IPS DF 4.7 (cell line): ENCODE data around the gene GP9.
A peak's percentile ranks its signal among the peaks of the same experiment; 100 is the strongest.

Experiments used
- DNase-seq: peaks from one replicate; pipeline ENCODE4 v3.0.0-alpha.2; 2013; ENCODE audit warnings: low spot score; ENCODE audit errors: extremely low read depth

GP9 gene

GRCh38 chr3:129060276-129061022 lies at the start of gene GP9:
TSS of gene GP9 (plus strand) at chr3:129060779. CDS start at chr3:129061740, 961 bp downstream.
- no peak for DNase-seq

- no peak for DNase-seq
Observed at GRCh38 chr3:129013491-129013891, 47.1 kb upstream of the GP9 start.

GRCh38 chr3:129014148-129014547 lies 46.4 kb upstream of the GP9 start:
- DNase-seq, result no peak

GRCh38 chr3:129014793-129015345 lies 45.7 kb upstream of the GP9 start:
- DNase-seq, result no peak

- no peak for DNase-seq
Observed at GRCh38 chr3:129015388-129016105, 45.0 kb upstream of the GP9 start.

GRCh38 chr3:129016356-129016719 lies 44.2 kb upstream of the GP9 start:
- DNase-seq, result no peak

GRCh38 chr3:129016720-129017483 lies 43.7 kb upstream of the GP9 start:
- no peak for DNase-seq

- DNase-seq, result no peak
Observed at GRCh38 chr3:129017484-129017899, 43.1 kb upstream of the GP9 start.

- no peak for DNase-seq
Observed at GRCh38 chr3:129018271-129018670, 42.3 kb upstream of the GP9 start.

GRCh38 chr3:129018751-129019150 lies 41.8 kb upstream of the GP9 start:
- DNase-seq, result no peak

- no peak for DNase-seq
Observed at GRCh38 chr3:129019266-129019665, 41.3 kb upstream of the GP9 start.

GRCh38 chr3:129020691-129021090 lies 39.9 kb upstream of the GP9 start:
- DNase-seq, result no peak

- DNase-seq, result no peak
Observed at GRCh38 chr3:129021140-129021551, 39.4 kb upstream of the GP9 start.

- DNase-seq, result no peak
Observed at GRCh38 chr3:129022114-129023007, 38.2 kb upstream of the GP9 start.

GRCh38 chr3:129023008-129023358 lies 37.6 kb upstream of the GP9 start:
- no peak for DNase-seq

- no peak for DNase-seq
Observed at GRCh38 chr3:129023909-129024308, 36.7 kb upstream of the GP9 start.

- DNase-seq, result no peak
Observed at GRCh38 chr3:129025108-129025507, 35.5 kb upstream of the GP9 start.

- no peak for DNase-seq
Observed at GRCh38 chr3:129025691-129026435, 34.7 kb upstream of the GP9 start.

- DNase-seq, result peak; percentile 25
Observed at GRCh38 chr3:129026728-129027543, 33.6 kb upstream of the GP9 start.
